Cardiac fibroblast (primary cell): Measurements from ENCODE around the gene SELENOH.
A peak's percentile ranks its signal among the peaks of the same experiment; 100 is the strongest.
"Not testable (repeated sequence)": the region's sequence is repeated elsewhere in the genome, so short reads cannot be mapped to it uniquely, and the experiment has no call there.

ENCODE experiments used
- DNase-seq, 2 donors: peaks; one replicate each; pipeline versions ENCODE4 v3.0.0 to v3.0.0-alpha.2; 2010; ENCODE audit warnings: low read depth in 2 of 2
- H3K4me3 ChIP-seq, 2 donors: replicated peaks in 1 of 2; 1 replicate in 1 of 2; 2 replicates in 1 of 2; pipeline ENCODE4 v1.5.1; 2011; ENCODE audit warnings: low read depth in 2 of 2, low read length in 2 of 2, mild to moderate bottlenecking in 2 of 2, moderate library complexity in 1 of 2
- CTCF ChIP-seq: IDR thresholded peaks from one replicate; pipeline ENCODE4 v1.5.1; 2011; ENCODE audit warnings: low read depth, mild to moderate bottlenecking, low read length, inconsistent platforms

SELENOH gene

GRCh38 chr11:57741132-57742086, at the start of gene SELENOH:
TSS of gene SELENOH (plus strand) at chr11:57741491. CDS start at chr11:57741596, 105 bp downstream.
- no peak for TF ChIP-seq CTCF
- peak; percentile 97 to 98 for DNase-seq
- H3K4me3 ChIP-seq, result peak within 1 kb of the TSS; percentile 90 to 93

- TF ChIP-seq CTCF, result no peak
- H3K4me3 ChIP-seq, result no peak overlapping the region
- DNase-seq, result no peak
Observed at GRCh38 chr11:57698843-57699365, 42.4 kb upstream of the SELENOH start.

GRCh38 chr11:57699813-57700212, 41.5 kb upstream of the SELENOH start:
- TF ChIP-seq CTCF, result no peak
- no peak overlapping the region for H3K4me3 ChIP-seq
- no peak for DNase-seq

GRCh38 chr11:57700425-57700824, 40.9 kb upstream of the SELENOH start:
- no peak for DNase-seq
- no peak for TF ChIP-seq CTCF
- no peak overlapping the region for H3K4me3 ChIP-seq

- DNase-seq, result no peak
- no peak for TF ChIP-seq CTCF
- no peak overlapping the region for H3K4me3 ChIP-seq
Observed at GRCh38 chr11:57703341-57703740, 38.0 kb upstream of the SELENOH start.

- no peak for DNase-seq
- no peak for TF ChIP-seq CTCF
- H3K4me3 ChIP-seq, result no peak overlapping the region
Observed at GRCh38 chr11:57704932-57705331, 36.4 kb upstream of the SELENOH start.

- not testable (repeated sequence) for H3K4me3 ChIP-seq, DNase-seq
Observed at GRCh38 chr11:57705432-57705831, 35.9 kb upstream of the SELENOH start.
